Activated CD4-positive, alpha-beta T cell treated with anti-CD3 and anti-CD28 coated beads, Interleukin-2, Interleukin-6, amounts not matched to agents 100 ng/mL and 50 ng/mL, durations not matched to agents 16 hours and 8 hours (primary cell): ENCODE results near the gene TMEM184C.

Experiments used
- DNase-seq: peaks from one replicate; pipeline ENCODE4 v3.0.0-alpha.2; 2020

TMEM184C gene

DNA sequence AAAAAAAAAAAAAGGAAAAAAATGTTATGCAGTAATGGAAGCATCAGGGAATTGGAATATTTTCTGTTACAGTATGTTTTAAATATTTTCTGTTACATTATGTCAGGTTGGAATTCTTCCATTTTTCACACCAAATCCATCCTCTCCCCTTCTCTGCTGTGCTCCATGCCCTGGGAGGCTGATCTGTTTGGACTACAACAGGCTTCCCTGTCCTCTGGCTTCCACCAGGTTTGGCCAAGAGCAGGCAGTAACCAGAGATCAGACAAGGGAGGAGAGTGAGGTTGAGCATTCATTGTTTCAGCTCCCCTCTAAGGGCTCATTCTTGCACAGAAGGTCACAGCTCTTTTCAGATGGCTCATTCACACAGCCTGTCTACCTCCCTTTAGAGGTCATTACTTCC lies 11.7 kb upstream of the TMEM184C start:
- DNase-seq = no peak

DNA sequence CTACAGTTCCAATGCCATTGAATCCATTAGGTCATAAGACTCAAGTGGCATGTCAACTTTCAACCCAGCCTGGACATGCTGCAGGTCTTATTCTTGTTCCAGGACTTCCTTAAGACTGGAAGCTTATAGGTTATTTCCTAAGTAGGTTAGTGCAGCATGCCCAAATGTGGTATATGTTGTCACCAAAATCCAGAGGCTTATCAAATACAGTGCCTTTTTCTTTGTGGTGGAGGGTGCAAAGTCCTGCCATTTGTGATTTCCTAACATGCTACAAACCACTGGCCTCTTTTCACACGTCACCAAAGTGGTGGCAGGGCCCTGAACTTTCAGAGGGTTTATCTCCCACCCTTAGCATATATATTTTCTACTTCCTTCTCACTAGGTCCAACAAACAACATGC lies 9.7 kb upstream of the TMEM184C start:
- no peak for DNase-seq

- no peak for DNase-seq
These were observed 6.5 kb upstream of the TMEM184C start for GRCh38 chr4:147610686-147611085.

GRCh38 chr4:147616849-147617172 lies 386 bp upstream of the TMEM184C start:
- no peak for DNase-seq

- DNase-seq = no peak
These were observed 869 bp downstream of the TMEM184C start for GRCh38 chr4:147617841-147618691.

- no peak for DNase-seq
These were observed 3.1 kb downstream of the TMEM184C start for GRCh38 chr4:147620315-147620714.

GRCh38 chr4:147625733-147626132 lies 8.5 kb downstream of the TMEM184C start:
- DNase-seq = no peak

DNA sequence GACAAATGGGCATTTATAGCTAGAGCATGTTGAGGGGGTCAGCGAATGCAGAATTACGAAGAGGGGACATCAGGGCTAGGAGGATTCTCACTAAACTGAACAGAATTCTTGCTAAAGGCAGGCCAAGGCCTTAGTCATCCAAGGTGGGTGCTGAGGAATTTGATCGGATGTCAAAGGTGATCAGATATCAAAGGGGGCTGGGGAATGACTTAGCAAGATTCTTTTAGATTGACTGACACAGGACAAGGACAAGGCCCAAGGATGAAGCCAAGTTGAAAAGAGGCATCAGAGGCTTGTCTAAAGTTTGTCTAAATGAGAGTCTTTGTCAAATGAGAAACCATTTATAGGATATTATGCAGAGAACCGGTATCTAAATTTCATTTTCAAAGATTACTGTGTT lies 9.7 kb downstream of the TMEM184C start:
- DNase-seq = no peak

DNA sequence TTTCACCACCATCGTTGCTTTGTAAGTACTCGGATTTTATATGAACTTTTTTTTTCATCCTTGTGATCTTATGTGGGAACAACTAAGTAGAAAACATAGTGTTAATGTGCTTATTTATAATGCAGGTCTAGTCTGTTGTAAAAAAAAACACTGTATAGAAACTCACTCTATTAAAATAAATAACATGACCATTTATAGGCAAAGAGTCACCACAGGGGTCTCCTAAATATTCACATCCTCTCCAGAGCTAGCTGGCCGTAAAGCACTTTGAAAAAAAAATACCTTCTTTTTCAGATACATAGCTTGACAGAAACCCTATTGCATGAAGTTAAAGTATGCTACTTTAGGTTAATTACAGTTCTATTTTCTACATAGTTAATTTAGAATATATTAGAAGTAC lies 11.2 kb downstream of the TMEM184C start:
- no peak for DNase-seq

DNA sequence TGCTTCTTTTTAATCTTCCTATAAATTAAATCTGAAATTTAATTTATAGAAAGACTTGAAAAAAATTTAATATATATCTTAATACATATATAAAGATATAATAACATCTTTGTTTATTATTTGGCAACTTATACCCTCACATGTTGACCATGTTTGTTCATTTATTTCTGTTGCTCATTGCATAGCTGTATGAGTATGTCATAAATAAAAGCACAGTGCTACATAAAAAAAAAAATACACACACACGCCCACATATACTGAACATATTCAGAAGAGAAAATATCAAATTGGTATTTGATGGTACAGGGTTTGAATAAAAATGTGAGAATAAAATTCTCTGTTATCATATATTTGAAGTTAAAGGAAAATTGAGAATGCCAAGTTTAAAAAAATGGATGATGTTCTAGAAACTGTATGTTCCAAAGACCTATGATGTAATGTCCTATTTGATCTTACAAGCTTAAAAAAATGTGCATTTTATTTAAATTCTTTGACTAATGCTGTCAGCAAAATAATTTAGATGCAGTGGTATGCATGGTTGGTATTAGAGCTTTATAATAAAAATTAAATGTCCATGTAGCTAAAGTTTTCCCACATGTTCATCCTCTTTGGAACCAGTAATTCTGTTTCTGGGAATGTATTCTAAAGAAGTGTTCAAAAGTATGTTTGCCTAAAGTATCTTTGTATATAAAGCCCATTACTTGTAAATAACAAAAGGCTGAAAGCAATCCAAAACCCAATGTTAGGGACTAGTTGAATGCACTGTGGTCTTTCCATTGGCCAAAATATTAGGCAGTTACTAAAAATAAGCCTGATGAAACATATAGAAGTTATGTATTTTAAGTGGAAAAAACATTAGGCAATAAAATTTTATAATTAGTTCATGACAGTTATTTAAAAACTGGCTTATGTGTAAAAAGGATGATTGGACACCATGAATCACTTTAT lies 12.9 kb downstream of the TMEM184C start:
- no peak for DNase-seq

DNA sequence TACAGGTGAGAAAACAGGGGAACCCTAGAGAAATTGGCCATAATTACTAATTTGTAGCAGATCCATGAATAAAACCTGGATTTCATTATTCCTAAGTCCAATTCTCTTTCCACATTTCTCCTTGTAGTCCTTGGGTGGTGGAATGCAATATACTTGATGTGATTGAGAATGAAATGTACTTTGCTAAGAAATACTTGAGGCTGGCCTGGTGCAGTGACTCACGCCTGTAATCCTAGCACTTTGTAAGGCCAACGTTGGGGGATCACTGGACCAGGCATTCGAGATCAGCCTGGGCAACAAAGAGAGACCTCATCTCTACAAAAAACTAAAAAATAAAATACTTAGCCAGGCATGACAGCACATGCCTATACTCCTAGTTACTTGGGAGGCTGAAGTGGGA lies 15.9 kb downstream of the TMEM184C start:
- DNase-seq = no peak

DNA sequence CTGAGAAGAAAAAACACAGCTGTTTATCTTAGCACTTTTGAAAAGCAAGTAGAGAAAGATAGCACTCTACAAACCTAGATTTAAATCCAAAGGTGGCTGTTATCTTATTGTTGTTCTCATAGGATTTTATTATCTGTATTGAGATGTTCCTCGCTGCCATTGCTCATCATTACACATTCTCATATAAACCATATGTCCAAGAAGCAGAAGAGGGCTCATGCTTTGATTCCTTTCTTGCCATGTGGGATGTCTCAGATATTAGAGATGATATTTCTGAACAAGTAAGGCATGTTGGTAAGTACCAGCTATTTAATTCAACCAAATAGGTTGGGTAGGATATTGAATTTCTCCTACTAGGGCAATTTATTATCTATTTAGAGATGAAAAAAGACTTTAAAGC lies 16.4 kb downstream of the TMEM184C start:
- DNase-seq = no peak

DNA sequence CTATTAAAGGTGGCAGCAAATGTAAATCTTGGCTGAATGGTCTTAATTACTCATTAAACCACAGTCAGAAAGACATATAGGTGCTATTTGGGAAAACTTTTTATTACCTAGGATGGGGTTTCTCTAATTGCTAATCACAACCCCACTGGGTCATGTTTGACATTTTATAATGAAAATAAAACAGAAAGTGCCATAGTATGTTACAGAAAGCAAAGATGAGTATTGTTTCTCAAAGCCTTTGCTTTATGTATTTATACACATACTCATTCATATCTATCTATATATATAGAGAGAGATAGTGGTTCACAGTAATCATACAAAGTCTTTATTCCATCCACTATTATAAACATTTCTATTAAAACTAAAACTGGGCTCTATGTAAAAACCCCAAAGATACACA lies 18.2 kb downstream of the TMEM184C start:
- no peak for DNase-seq

DNA sequence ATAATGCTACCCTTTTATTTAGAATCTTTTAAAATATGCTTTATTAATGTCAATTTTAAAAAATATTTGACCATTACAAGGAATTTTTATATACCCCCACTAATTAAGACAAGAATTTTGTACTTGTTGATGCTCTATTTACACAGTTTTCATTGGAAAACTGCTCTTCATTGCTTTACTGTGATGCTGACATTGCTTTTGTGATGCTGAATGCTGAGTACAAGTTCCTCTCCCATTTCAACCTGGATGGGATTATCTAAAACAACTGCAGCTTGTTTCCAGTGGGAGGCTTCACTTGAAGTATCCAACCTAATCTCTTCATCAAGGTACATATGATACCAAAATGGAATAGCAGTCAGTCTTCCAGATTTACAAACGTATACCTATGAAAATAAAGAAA lies 21.2 kb downstream of the TMEM184C start:
- DNase-seq = no peak

DNA sequence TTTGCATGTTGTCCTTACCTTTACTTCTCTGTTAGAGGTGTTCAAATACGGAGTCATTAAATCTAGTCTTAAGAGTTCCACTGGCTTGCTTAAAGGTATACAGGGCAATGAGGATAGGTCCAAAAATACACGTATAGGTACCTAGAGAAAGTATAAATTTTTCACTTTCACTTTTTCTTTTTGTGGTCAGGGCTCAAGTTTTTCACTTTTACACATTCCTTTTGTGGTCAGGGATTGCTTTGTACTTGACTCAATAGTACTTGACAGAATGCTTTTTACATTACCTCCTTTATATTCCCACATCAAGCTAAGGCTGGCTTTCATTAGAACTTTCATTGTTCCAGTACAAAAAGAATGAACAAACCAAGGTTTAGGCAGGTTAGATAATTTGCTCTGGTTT lies 21.7 kb downstream of the TMEM184C start:
- DNase-seq = peak; percentile 30

DNA sequence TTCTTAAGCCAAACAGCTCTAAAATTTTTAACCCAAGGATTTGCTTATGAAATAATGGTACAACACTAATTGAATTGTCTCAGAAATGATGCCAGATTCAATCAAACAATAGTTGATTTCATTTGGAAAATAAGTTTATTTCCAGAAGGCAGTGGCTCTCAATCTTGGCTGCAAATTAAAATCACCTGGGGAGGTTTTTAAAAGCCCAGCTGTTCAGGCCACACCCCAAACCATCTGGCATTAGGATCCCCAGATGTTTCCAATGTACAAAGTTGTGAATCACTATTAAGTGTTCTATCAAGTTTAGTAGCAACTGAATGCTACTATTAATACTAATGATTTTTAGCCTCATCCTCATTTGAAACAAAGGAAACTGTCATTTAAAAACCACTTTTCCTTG lies 22.2 kb downstream of the TMEM184C start:
- no peak for DNase-seq

DNA sequence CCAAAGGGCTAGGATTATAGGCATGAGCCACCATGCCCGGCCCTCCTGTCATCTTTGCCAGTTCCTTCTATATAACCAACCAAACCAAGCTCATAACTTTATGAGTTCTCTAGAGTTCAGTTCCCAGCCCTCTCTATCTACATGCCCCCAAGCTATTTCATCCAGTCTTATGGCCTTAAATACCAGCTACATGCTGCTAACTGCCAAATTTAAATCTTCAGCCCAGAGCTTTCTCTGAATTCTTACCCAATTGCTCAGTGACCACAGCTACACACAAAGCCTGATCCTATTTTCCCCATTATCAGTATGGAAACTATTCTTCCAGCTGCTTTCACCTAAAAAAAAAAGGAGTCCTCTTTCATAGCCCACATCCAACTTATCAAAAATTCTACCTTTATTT lies 23.1 kb downstream of the TMEM184C start:
- DNase-seq = no peak

- DNase-seq = no peak
These were observed 26.4 kb downstream of the TMEM184C start for GRCh38 chr4:147643616-147644015.

- no peak for DNase-seq
These were observed 27.3 kb downstream of the TMEM184C start for GRCh38 chr4:147644471-147644870.

GRCh38 chr4:147645099-147645498 lies 27.9 kb downstream of the TMEM184C start:
- no peak for DNase-seq

- no peak for DNase-seq
These were observed 31.5 kb downstream of the TMEM184C start for GRCh38 chr4:147648656-147649055.

DNA sequence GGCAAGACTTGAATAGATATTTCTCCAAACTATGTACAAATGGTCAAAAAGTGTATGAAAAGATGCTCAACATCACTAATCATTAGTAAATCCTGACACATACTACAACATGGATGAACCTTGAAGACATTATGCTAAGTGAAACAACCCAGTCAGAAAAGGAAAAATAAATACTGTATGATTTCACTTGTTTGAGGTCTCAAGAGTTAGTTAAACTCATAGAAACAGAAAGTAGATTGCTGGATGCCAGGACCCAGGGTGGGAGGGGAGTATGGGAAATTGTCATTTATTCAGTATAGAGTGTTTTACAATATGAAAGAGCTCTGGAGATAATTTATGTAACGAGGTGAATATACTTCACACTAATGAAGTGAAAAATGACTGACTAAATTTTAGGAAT lies 34.4 kb downstream of the TMEM184C start:
- peak; percentile 5 for DNase-seq

DNA sequence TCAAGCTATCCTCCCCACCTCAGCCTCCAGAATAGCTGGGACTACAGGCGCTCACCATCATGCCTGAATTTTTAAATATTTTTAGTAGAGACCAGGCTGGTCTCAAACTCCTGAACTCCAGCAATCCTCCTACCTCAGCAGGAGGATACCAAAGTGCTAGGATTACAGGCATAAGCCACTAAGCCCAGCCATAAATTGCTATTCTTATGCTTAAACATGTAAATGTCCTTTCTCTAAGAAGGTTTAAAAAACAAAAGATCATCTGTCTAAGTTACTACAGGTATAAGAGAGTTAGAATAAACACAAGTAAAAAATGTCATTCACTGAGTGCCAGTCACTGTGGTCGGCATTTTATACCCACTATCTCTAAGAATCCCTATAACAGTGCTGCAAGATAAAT lies 38.4 kb downstream of the TMEM184C start:
- no peak for DNase-seq

- no peak for DNase-seq
These were observed 41.3 kb downstream of the TMEM184C start for GRCh38 chr4:147658501-147658900.
